H9 (cell line): Measurements from ENCODE around the gene LCE3D. TPM values are rescaled to one million over a fixed set of nuclear protein-coding genes. Genes with fewer than 3 reads are reported as not detected.

Experiments
- DNase-seq: peaks from one replicate; pipeline ENCODE4 v3.0.0-alpha.2; 2017
- H2AFZ ChIP-seq: one replicate; pipeline ENCODE4 v1.6.1; 2013; ENCODE audit warnings: mild to moderate bottlenecking, low read length, control low read depth, moderate library complexity
- H2AK5ac ChIP-seq: 2 replicates; pipeline ENCODE4 v1.6.1; 2013; ENCODE audit warnings: low read length, control low read depth, mixed read lengths; ENCODE audit not compliant: insufficient read length
- H2BK120ac ChIP-seq: one replicate; pipeline ENCODE4 v1.6.1; 2013; ENCODE audit warnings: low read depth, mild to moderate bottlenecking, low read length, control low read depth, inconsistent platforms; ENCODE audit not compliant: poor library complexity, severe bottlenecking
- H2BK12ac ChIP-seq: 2 replicates; pipeline ENCODE4 v1.6.1; 2013; ENCODE audit warnings: low read length, control low read depth, mixed read lengths, low read depth; ENCODE audit not compliant: insufficient read length
- H2BK15ac ChIP-seq: 2 replicates; pipeline ENCODE4 v1.6.1; 2013; ENCODE audit warnings: low read depth, low read length, control low read depth
- H2BK20ac ChIP-seq: one replicate; pipeline ENCODE4 v1.6.1; 2013; ENCODE audit warnings: low read depth, mild to moderate bottlenecking, low read length, control low read depth, inconsistent platforms; ENCODE audit not compliant: poor library complexity, severe bottlenecking
- H2BK5ac ChIP-seq: 2 replicates; pipeline ENCODE4 v1.6.1; 2013; ENCODE audit warnings: low read length, control low read depth, mixed read lengths; ENCODE audit not compliant: insufficient read length
- H3K14ac ChIP-seq: 2 replicates; pipeline ENCODE4 v1.6.1; 2013; ENCODE audit warnings: low read length, control low read depth; ENCODE audit not compliant: insufficient read depth
- H3K18ac ChIP-seq: 2 replicates; pipeline ENCODE4 v1.6.1; 2013; ENCODE audit warnings: low read depth, mild to moderate bottlenecking, mixed read lengths, low read length, control low read depth; ENCODE audit not compliant: insufficient read length
- H3K23ac ChIP-seq: 2 replicates; pipeline ENCODE4 v1.6.1; 2013; ENCODE audit warnings: low read length, control low read depth, mixed read lengths, low read depth; ENCODE audit not compliant: insufficient read length
- H3K23me2 ChIP-seq: 2 replicates; pipeline ENCODE4 v1.6.1; 2013; ENCODE audit warnings: low read depth, mild to moderate bottlenecking, mixed read lengths, low read length, control low read depth; ENCODE audit not compliant: insufficient read length, poor library complexity, severe bottlenecking
- H3K27ac ChIP-seq: 2 replicates; pipeline ENCODE4 v1.5.1; 2013; ENCODE audit warnings: low read length, control low read depth, mixed read lengths, low read depth; ENCODE audit not compliant: insufficient read length
- H3K27me3 ChIP-seq: 2 replicates; pipeline ENCODE4 v1.6.1; 2013; ENCODE audit warnings: low read length, control low read depth, inconsistent platforms; ENCODE audit not compliant: insufficient read depth
- H3K4ac ChIP-seq: 2 replicates; pipeline ENCODE4 v1.6.1; 2013; ENCODE audit warnings: low read depth, mild to moderate bottlenecking, control low read depth, inconsistent platforms, low read length, moderate library complexity
- H3K4me1 ChIP-seq: 2 replicates; pipeline ENCODE4 v1.6.1; 2013; ENCODE audit warnings: low read length, control low read depth, inconsistent platforms; ENCODE audit not compliant: insufficient read depth
- H3K4me2 ChIP-seq: 2 replicates; pipeline ENCODE4 v1.6.1; 2013; ENCODE audit warnings: low read length, control low read depth, mixed read lengths; ENCODE audit not compliant: insufficient read length, insufficient read depth
- H3K56ac ChIP-seq: 2 replicates; pipeline ENCODE4 v1.6.1; 2013; ENCODE audit warnings: low read depth, mild to moderate bottlenecking, mixed read lengths, low read length, control low read depth; ENCODE audit not compliant: insufficient read length
- H3K79me1 ChIP-seq: 2 replicates; pipeline ENCODE4 v1.6.1; 2013; ENCODE audit warnings: low read depth, mild to moderate bottlenecking, moderate library complexity, low read length, control low read depth, inconsistent platforms; ENCODE audit not compliant: insufficient read depth, poor library complexity, severe bottlenecking
- H3K79me2 ChIP-seq: 2 replicates; pipeline ENCODE4 v1.6.1; 2013; ENCODE audit warnings: low read length, control low read depth, inconsistent platforms; ENCODE audit not compliant: insufficient read depth
- H3K9ac ChIP-seq: 2 replicates; pipeline ENCODE4 v1.6.1; 2013; ENCODE audit warnings: low read length, control low read depth, mixed read lengths; ENCODE audit not compliant: insufficient read length; ENCODE audit errors: extremely low read depth
- H3K9me3 ChIP-seq: one replicate; pipeline ENCODE4 v1.6.1; 2013; ENCODE audit warnings: low read depth, low read length, inconsistent platforms; ENCODE audit not compliant: control insufficient read depth
- H3T11ph ChIP-seq: one replicate; pipeline ENCODE4 v1.6.1; 2013; ENCODE audit warnings: mild to moderate bottlenecking, low read length, control low read depth, inconsistent platforms
- H4K20me1 ChIP-seq: one replicate; pipeline ENCODE4 v1.6.1; 2013; ENCODE audit not compliant: control insufficient read depth, insufficient read length, insufficient read depth
- H4K5ac ChIP-seq: 2 replicates; pipeline ENCODE4 v1.6.1; 2013; ENCODE audit warnings: low read depth, mild to moderate bottlenecking, mixed read lengths, low read length, control low read depth; ENCODE audit not compliant: insufficient read length
- H4K8ac ChIP-seq: replicated peaks from 2 replicates; pipeline ENCODE4 v1.6.1; 2013; ENCODE audit warnings: low read length, control low read depth, mixed read lengths, low read depth; ENCODE audit not compliant: insufficient read length
- H4K91ac ChIP-seq: 2 replicates; pipeline ENCODE4 v1.6.1; 2013; ENCODE audit warnings: low read depth, mild to moderate bottlenecking, moderate library complexity, mixed read lengths, low read length, control low read depth; ENCODE audit not compliant: insufficient read length
- H3K27ac Mint-ChIP-seq, 3 experiments: 2 replicates in 2 of 3; 3 replicates in 1 of 3; pipeline ENCODE4 v1.8.0; 2020 to 2021; ENCODE audit warnings: mixed read lengths in 3 of 3, mild to moderate bottlenecking in 1 of 3, moderate library complexity in 1 of 3
- H3K27me3 Mint-ChIP-seq: 2 replicates; pipeline ENCODE4 v1.8.0; 2021; ENCODE audit warnings: low read depth, mild to moderate bottlenecking, moderate library complexity, mixed read lengths
- H3K36me3 Mint-ChIP-seq, 3 experiments: 2 replicates in 2 of 3; 3 replicates in 1 of 3; pipeline ENCODE4 v1.8.0; 2020 to 2021; ENCODE audit warnings: low read depth in 3 of 3, mixed read lengths in 3 of 3; ENCODE audit not compliant: insufficient read depth in 1 of 3
- H3K4me1 Mint-ChIP-seq, 2 experiments: 2 replicates each; pipeline ENCODE4 v1.8.0; 2020; ENCODE audit warnings: mixed read lengths in 2 of 2
- H3K4me3 Mint-ChIP-seq, 2 experiments: 2 replicates in 1 of 2; 3 replicates in 1 of 2; pipeline ENCODE4 v1.8.0; 2020 to 2021; ENCODE audit warnings: mild to moderate bottlenecking in 2 of 2, mixed read lengths in 2 of 2, moderate library complexity in 1 of 2
- H3K9me3 Mint-ChIP-seq, 2 experiments: 2 replicates in 1 of 2; 3 replicates in 1 of 2; pipeline ENCODE4 v1.8.0; 2020; ENCODE audit warnings: mild to moderate bottlenecking in 2 of 2, mixed read lengths in 2 of 2, moderate library complexity in 1 of 2
- WGBS: extraction: QIAGEN DNeasy Blood & Tissue Kit; methylation state at CpG from one replicate; pipeline ENCODE4 v1.1.7; 2013; ENCODE audit warnings: missing lambda C conversion rate, low lambda C conversion rate, mixed read lengths; ENCODE audit not compliant: insufficient read length; ENCODE audit errors: extremely low coverage; 5-methylcytosine and 5-hydroxymethylcytosine counted together
- total RNA-seq: library from RNA; stranded (reverse); gene quantifications from 2 replicates; pipeline ENCODE4 v1.2.1, GENCODE V29; 2021
- TF ChIP-seq, protein P1 (sequence below): fragments of 200-600 bp; sonication (generic); conservative IDR thresholded peaks from 3 replicates; pipeline ENCODE4 v1.8.0; 2021; ENCODE audit warnings: antibody characterized with exemption, mild to moderate bottlenecking

The LCE3D gene
- total RNA-seq, 1 experiment from 2014 or later: not detected

DNA sequence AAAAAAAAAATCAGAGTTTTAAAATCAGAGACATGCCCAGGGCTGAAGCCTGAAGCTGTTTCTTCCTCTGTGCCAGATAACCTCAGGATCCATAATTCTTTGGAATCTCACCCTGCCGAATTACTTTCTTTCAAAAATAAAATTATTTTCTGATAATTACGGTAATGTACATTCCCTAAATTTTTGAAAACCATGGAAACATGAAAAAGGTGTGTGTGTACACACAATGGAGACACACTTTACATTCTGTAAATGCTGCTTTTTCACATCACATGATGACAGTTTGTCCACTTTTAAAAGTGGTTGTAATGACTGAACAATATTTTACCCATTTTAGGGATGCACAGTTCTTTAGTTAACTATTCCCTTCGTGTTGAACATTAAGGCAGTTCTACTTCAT is 44.5 kb downstream of the LCE3D start:
- Histone ChIP-seq H2BK15ac (no peak overlapping the region), H2BK20ac (no peak overlapping the region), H3K9ac (no peak overlapping the region), H3K4me2 (no peak overlapping the region), H3K27me3 (no peaks in the 10 kb centered on the region), H3T11ph (no peak overlapping the region), H3K27ac (no peak overlapping the region), H3K23ac (no peak overlapping the region), H3K23me2 (no peaks in the 10 kb centered on the region), H2BK5ac (no peak overlapping the region), H4K20me1 (no peaks in the 10 kb centered on the region), H3K79me2 (no peaks in the 10 kb centered on the region), H2AK5ac (no peak overlapping the region), H2BK120ac (no peak overlapping the region), H3K56ac (no peak overlapping the region), H3K9me3 (peaks cover 78% of the 10 kb centered on the region), H2BK12ac (no peak overlapping the region), H2AFZ (no peak overlapping the region), H4K91ac (no peak overlapping the region), H3K18ac (no peak overlapping the region), H4K5ac (no peak overlapping the region), H3K79me1 (no peaks in the 10 kb centered on the region), H3K4me1 (no peaks in the 10 kb centered on the region), H3K14ac (no peak overlapping the region), H3K4ac (no peak overlapping the region), H4K8ac (no peak overlapping the region)
- Mint-ChIP-seq H3K27me3 (peaks cover 2% of the 10 kb centered on the region; the same call in 1 of the 2 replicates), H3K4me3 (no peak overlapping the region), H3K36me3 (peaks cover 9 to 46% (median 9%) of the 10 kb centered on the region in 3 experiments), H3K27ac (no peak overlapping the region), H3K9me3 (peaks cover 94 to 95% of the 10 kb centered on the region in 2 experiments), H3K4me1 (no peaks in the 10 kb centered on the region)
- WGBS: no CpG with 5 or more reads among the region's 3 CpGs
- DNase-seq: no peak
- TF ChIP-seq, protein P1, sequence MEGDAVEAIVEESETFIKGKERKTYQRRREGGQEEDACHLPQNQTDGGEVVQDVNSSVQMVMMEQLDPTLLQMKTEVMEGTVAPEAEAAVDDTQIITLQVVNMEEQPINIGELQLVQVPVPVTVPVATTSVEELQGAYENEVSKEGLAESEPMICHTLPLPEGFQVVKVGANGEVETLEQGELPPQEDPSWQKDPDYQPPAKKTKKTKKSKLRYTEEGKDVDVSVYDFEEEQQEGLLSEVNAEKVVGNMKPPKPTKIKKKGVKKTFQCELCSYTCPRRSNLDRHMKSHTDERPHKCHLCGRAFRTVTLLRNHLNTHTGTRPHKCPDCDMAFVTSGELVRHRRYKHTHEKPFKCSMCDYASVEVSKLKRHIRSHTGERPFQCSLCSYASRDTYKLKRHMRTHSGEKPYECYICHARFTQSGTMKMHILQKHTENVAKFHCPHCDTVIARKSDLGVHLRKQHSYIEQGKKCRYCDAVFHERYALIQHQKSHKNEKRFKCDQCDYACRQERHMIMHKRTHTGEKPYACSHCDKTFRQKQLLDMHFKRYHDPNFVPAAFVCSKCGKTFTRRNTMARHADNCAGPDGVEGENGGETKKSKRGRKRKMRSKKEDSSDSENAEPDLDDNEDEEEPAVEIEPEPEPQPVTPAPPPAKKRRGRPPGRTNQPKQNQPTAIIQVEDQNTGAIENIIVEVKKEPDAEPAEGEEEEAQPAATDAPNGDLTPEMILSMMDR: no peak
